ENCODE data around the gene IDH3G. TPM values are rescaled to one million over a fixed set of nuclear protein-coding genes. Genes with fewer than 3 reads are reported as not detected.

IDH3G gene
- total RNA-seq (2022), result 64.5 and 71.2 TPM in 2 replicates
- percentile 69 among the genes with signal in this experiment for Bru-seq, nascent RNA
- percentile 77 among the genes with signal in this experiment for BruChase-seq, experiment 1, labeled RNA remaining after a 6-hour chase
- percentile 72 among the genes with signal in this experiment for BruChase-seq, experiment 2, labeled RNA remaining after a 2-hour chase
- long read RNA-seq, partial matches to known transcripts, result 15 of 125 reads
- long read RNA-seq, other reads (novel, unspliced or antisense), result 110 of 125 reads

GRCh38 chrX:153794018-153794896 is at the start of gene IDH3G, which contains the start of gene SSR4:
Gene IDH3G, minus strand, starts transcription at chrX:153794375. Its CDS starts 49 bp downstream, at chrX:153794326.
Gene SSR4, plus strand, starts transcription at chrX:153794668. Its CDS starts 20 bp downstream, at chrX:153794688.
- peaks cover 14% of the 10 kb centered on the region for H3K4me1 Mint-ChIP-seq (ENCODE audit: low read depth, unreplicated experiment)
- H3K27ac Mint-ChIP-seq (ENCODE audit: unreplicated experiment), result peak within 1 kb of the TSS; percentile 94
- CTCF ChIA-PET, result interaction anchor here (1.1 to 1.4 kb wide), 3 partner anchors 91 to 153 kb away, joined by 3 to 4 read pairs (median 4); no protein-coding TSS in a partner anchor
- intact Hi-C loops (cut with micrococcal nuclease; ENCODE audit: unreplicated experiment), result no loop called here
- DNase-seq, result peak; percentile 94
- H3K4me3 Mint-ChIP-seq (ENCODE audit: low read depth, unreplicated experiment), result peak within 1 kb of the TSS; percentile 85
- BruUV-seq (replicated peaks), result no TSS peak
- TF ChIP-seq CTCF (IDR thresholded peaks at IDR 0.05; ENCODE audit: unreplicated experiment), result no peak
- H3K9me3 Mint-ChIP-seq (ENCODE audit: low read depth, unreplicated experiment), result no peaks in the 10 kb centered on the region
- H3K36me3 Mint-ChIP-seq (ENCODE audit: insufficient read depth, unreplicated experiment), result peaks cover 61% of the 10 kb centered on the region
- H3K27me3 Mint-ChIP-seq (ENCODE audit: unreplicated experiment), result no peaks in the 10 kb centered on the region

GRCh38 chrX:153836921-153837320 is 42.7 kb upstream of the IDH3G start:
- H3K27me3 Mint-ChIP-seq (ENCODE audit: unreplicated experiment), result peaks cover 79% of the 10 kb centered on the region
- no peak overlapping the region for H3K27ac Mint-ChIP-seq (ENCODE audit: unreplicated experiment)
- H3K4me1 Mint-ChIP-seq (ENCODE audit: low read depth, unreplicated experiment), result no peaks in the 10 kb centered on the region
- no peak for TF ChIP-seq CTCF (IDR thresholded peaks at IDR 0.05; ENCODE audit: unreplicated experiment)
- H3K9me3 Mint-ChIP-seq (ENCODE audit: low read depth, unreplicated experiment), result no peaks in the 10 kb centered on the region
- H3K36me3 Mint-ChIP-seq (ENCODE audit: insufficient read depth, unreplicated experiment), result no peaks in the 10 kb centered on the region
- no TSS peak for BruUV-seq (replicated peaks)
- no peak overlapping the region for H3K4me3 Mint-ChIP-seq (ENCODE audit: low read depth, unreplicated experiment)
- CTCF ChIA-PET, result interaction anchor here (0.5 kb wide), 1 partner anchor 26 kb away, joined by 3 read pairs; no protein-coding TSS in a partner anchor
- intact Hi-C loops (cut with micrococcal nuclease; ENCODE audit: unreplicated experiment), result no loop called here
- no peak for DNase-seq

- peaks cover 75% of the 10 kb centered on the region for H3K27me3 Mint-ChIP-seq (ENCODE audit: unreplicated experiment)
- no peaks in the 10 kb centered on the region for H3K4me1 Mint-ChIP-seq (ENCODE audit: low read depth, unreplicated experiment)
- no peaks in the 10 kb centered on the region for H3K9me3 Mint-ChIP-seq (ENCODE audit: low read depth, unreplicated experiment)
- no TSS peak for BruUV-seq (replicated peaks)
- no peak for DNase-seq
- CTCF ChIA-PET, result no interaction called here
- intact Hi-C loops (cut with micrococcal nuclease; ENCODE audit: unreplicated experiment), result no loop called here
- H3K4me3 Mint-ChIP-seq (ENCODE audit: low read depth, unreplicated experiment), result no peak overlapping the region
- H3K36me3 Mint-ChIP-seq (ENCODE audit: insufficient read depth, unreplicated experiment), result no peaks in the 10 kb centered on the region
- TF ChIP-seq CTCF (IDR thresholded peaks at IDR 0.05; ENCODE audit: unreplicated experiment), result no peak
- H3K27ac Mint-ChIP-seq (ENCODE audit: unreplicated experiment), result no peak overlapping the region
Measured at GRCh38 chrX:153832728-153833127, 38.6 kb upstream of the IDH3G start.

GRCh38 chrX:153831429-153832150 is 37.4 kb upstream of the IDH3G start:
- no peak overlapping the region for H3K27ac Mint-ChIP-seq (ENCODE audit: unreplicated experiment)
- H3K4me1 Mint-ChIP-seq (ENCODE audit: low read depth, unreplicated experiment), result no peaks in the 10 kb centered on the region
- peaks cover 75% of the 10 kb centered on the region for H3K27me3 Mint-ChIP-seq (ENCODE audit: unreplicated experiment)
- H3K4me3 Mint-ChIP-seq (ENCODE audit: low read depth, unreplicated experiment), result no peak overlapping the region
- H3K9me3 Mint-ChIP-seq (ENCODE audit: low read depth, unreplicated experiment), result no peaks in the 10 kb centered on the region
- no peak for TF ChIP-seq CTCF (IDR thresholded peaks at IDR 0.05; ENCODE audit: unreplicated experiment)
- no peak for DNase-seq
- no TSS peak for BruUV-seq (replicated peaks)
- CTCF ChIA-PET, result no interaction called here
- intact Hi-C loops (cut with micrococcal nuclease; ENCODE audit: unreplicated experiment), result no loop called here
- no peaks in the 10 kb centered on the region for H3K36me3 Mint-ChIP-seq (ENCODE audit: insufficient read depth, unreplicated experiment)
